ENCODE measurements around the gene SAP30L. TPM values are rescaled to one million over a fixed set of nuclear protein-coding genes. Genes with fewer than 3 reads are reported as not detected.

SAP30L gene
- total and polyA plus RNA-seq, 4 donors: 26.7 to 43.4 (median 34.7) TPM

- DNase-seq: no peak
- Histone ChIP-seq H3K36me3 (ENCODE audit: control insufficient read depth in 1 of 2, insufficient read depth in 2 of 2, low read length in 1 of 2) (no peaks in the 10 kb centered on the region), H3K27ac (ENCODE audit: low read depth in 1 of 2, low read length in 2 of 2) (no peak overlapping the region), H3K27me3 (ENCODE audit: control insufficient read depth in 1 of 2, insufficient read depth in 2 of 2, low read length in 1 of 2) (peaks cover 0 to 2% of the 10 kb centered on the region in 2 donors), H3K4me1 (ENCODE audit: control insufficient read depth in 1 of 2, insufficient read depth in 2 of 2, low read length in 2 of 2) (no peaks in the 10 kb centered on the region), H3K4me3 (ENCODE audit: low read length in 2 of 2) (no peak overlapping the region), H3K9me3 (ENCODE audit: control insufficient read depth, low read length) (no peaks in the 10 kb centered on the region)
- intact Hi-C loops (cut with DNase I): no loop called here
- WGBS, 2 donors: 4% methylated on average over 23 to 27 of the region's 27 CpGs
- ATAC-seq (ENCODE audit: low FRiP score): no peak
Measured at GRCh38 chr5:154478752-154479159, 33.0 kb downstream of the SAP30L start.

- intact Hi-C loops (cut with DNase I): no loop called here
- H3K4me1 ChIP-seq (ENCODE audit: control insufficient read depth in 1 of 2, insufficient read depth in 2 of 2, low read length in 2 of 2): no peaks in the 10 kb centered on the region
- H3K27ac ChIP-seq (ENCODE audit: low read depth in 1 of 2, low read length in 2 of 2): no peak overlapping the region
- DNase-seq (no peak), ATAC-seq (ENCODE audit: low FRiP score) (no peak)
- WGBS, 2 donors: 3 to 4% methylated on average over 44 of the region's 44 CpGs
- H3K9me3 ChIP-seq (ENCODE audit: control insufficient read depth, low read length): no peaks in the 10 kb centered on the region
- peaks cover 0 to 2% of the 10 kb centered on the region in 2 donors for H3K27me3 ChIP-seq (ENCODE audit: control insufficient read depth in 1 of 2, insufficient read depth in 2 of 2, low read length in 1 of 2)
- no peak overlapping the region for H3K4me3 ChIP-seq (ENCODE audit: low read length in 2 of 2)
- no peaks in the 10 kb centered on the region for H3K36me3 ChIP-seq (ENCODE audit: control insufficient read depth in 1 of 2, insufficient read depth in 2 of 2, low read length in 1 of 2)
Measured at GRCh38 chr5:154479160-154479943, 33.6 kb downstream of the SAP30L start.

GRCh38 chr5:154479944-154480750, 34.4 kb downstream of the SAP30L start:
- Histone ChIP-seq H3K27me3 (ENCODE audit: control insufficient read depth in 1 of 2, insufficient read depth in 2 of 2, low read length in 1 of 2) (peaks cover 0 to 2% of the 10 kb centered on the region in 2 donors), H3K27ac (ENCODE audit: low read depth in 1 of 2, low read length in 2 of 2) (no peak overlapping the region), H3K4me3 (ENCODE audit: low read length in 2 of 2) (no peak overlapping the region), H3K4me1 (ENCODE audit: control insufficient read depth in 1 of 2, insufficient read depth in 2 of 2, low read length in 2 of 2) (no peaks in the 10 kb centered on the region), H3K9me3 (ENCODE audit: control insufficient read depth, low read length) (no peaks in the 10 kb centered on the region), H3K36me3 (ENCODE audit: control insufficient read depth in 1 of 2, insufficient read depth in 2 of 2, low read length in 1 of 2) (no peaks in the 10 kb centered on the region)
- DNase-seq: no peak
- ATAC-seq (ENCODE audit: low FRiP score): no peak
- WGBS, 2 donors: 8 to 12% methylated on average over 31 of the region's 31 CpGs
- intact Hi-C loops (cut with DNase I): no loop called here

- Histone ChIP-seq H3K4me1 (ENCODE audit: control insufficient read depth in 1 of 2, insufficient read depth in 2 of 2, low read length in 2 of 2) (no peaks in the 10 kb centered on the region), H3K27me3 (ENCODE audit: control insufficient read depth in 1 of 2, insufficient read depth in 2 of 2, low read length in 1 of 2) (peaks cover 0 to 2% of the 10 kb centered on the region in 2 donors)
- ATAC-seq (ENCODE audit: low FRiP score): no peak
Measured at GRCh38 chr5:154480847-154481246, 35.0 kb downstream of the SAP30L start.

GRCh38 chr5:154481584-154482381, 36.0 kb downstream of the SAP30L start:
- intact Hi-C loops (cut with DNase I): no loop called here
- H3K36me3 ChIP-seq (ENCODE audit: control insufficient read depth in 1 of 2, insufficient read depth in 2 of 2, low read length in 1 of 2): no peaks in the 10 kb centered on the region
- H3K27ac ChIP-seq (ENCODE audit: low read depth in 1 of 2, low read length in 2 of 2): no peak overlapping the region
- no peak overlapping the region for H3K4me3 ChIP-seq (ENCODE audit: low read length in 2 of 2)
- DNase-seq: no peak
- H3K27me3 ChIP-seq (ENCODE audit: control insufficient read depth in 1 of 2, insufficient read depth in 2 of 2, low read length in 1 of 2): peaks cover 0 to 2% of the 10 kb centered on the region in 2 donors
- H3K9me3 ChIP-seq (ENCODE audit: control insufficient read depth, low read length): no peaks in the 10 kb centered on the region
- H3K4me1 ChIP-seq (ENCODE audit: control insufficient read depth in 1 of 2, insufficient read depth in 2 of 2, low read length in 2 of 2): no peaks in the 10 kb centered on the region
- ATAC-seq (ENCODE audit: low FRiP score): no peak
- 24 to 38% methylated on average over 11 of the region's 11 CpGs for WGBS, 2 donors

More at GRCh38 chr5:154480847-154481246, 35.0 kb downstream of the SAP30L start:
- no peaks in the 10 kb centered on the region for H3K9me3 ChIP-seq (ENCODE audit: control insufficient read depth, low read length)
- H3K27ac ChIP-seq (ENCODE audit: low read depth in 1 of 2, low read length in 2 of 2): no peak overlapping the region
- H3K36me3 ChIP-seq (ENCODE audit: control insufficient read depth in 1 of 2, insufficient read depth in 2 of 2, low read length in 1 of 2): no peaks in the 10 kb centered on the region
- DNase-seq: no peak
- intact Hi-C loops (cut with DNase I): no loop called here
- WGBS, 2 donors: 23 to 27% methylated on average over 3 of the region's 3 CpGs
- no peak overlapping the region for H3K4me3 ChIP-seq (ENCODE audit: low read length in 2 of 2)

- no peaks in the 10 kb centered on the region for H3K36me3 ChIP-seq (ENCODE audit: control insufficient read depth in 1 of 2, insufficient read depth in 2 of 2, low read length in 1 of 2)
- no peaks in the 10 kb centered on the region for H3K9me3 ChIP-seq (ENCODE audit: control insufficient read depth, low read length)
- no peak for ATAC-seq (ENCODE audit: low FRiP score)
- 9 to 11% methylated on average over 49 of the region's 49 CpGs for WGBS, 2 donors
- no peaks in the 10 kb centered on the region for H3K4me1 ChIP-seq (ENCODE audit: control insufficient read depth in 1 of 2, insufficient read depth in 2 of 2, low read length in 2 of 2)
- no peak overlapping the region for H3K27ac ChIP-seq (ENCODE audit: low read depth in 1 of 2, low read length in 2 of 2)
- intact Hi-C loops (cut with DNase I): no loop called here
- no peak overlapping the region for H3K4me3 ChIP-seq (ENCODE audit: low read length in 2 of 2)
- H3K27me3 ChIP-seq (ENCODE audit: control insufficient read depth in 1 of 2, insufficient read depth in 2 of 2, low read length in 1 of 2): peaks cover 0 to 2% of the 10 kb centered on the region in 2 donors
- DNase-seq: no peak
Measured at GRCh38 chr5:154482528-154483449, 37.0 kb downstream of the SAP30L start.

- ATAC-seq (ENCODE audit: low FRiP score): no peak
- no peak for DNase-seq
- 10 to 12% methylated on average over 34 of the region's 34 CpGs for WGBS, 2 donors
- H3K27me3 ChIP-seq (ENCODE audit: control insufficient read depth in 1 of 2, insufficient read depth in 2 of 2, low read length in 1 of 2): peaks cover 0 to 2% of the 10 kb centered on the region in 2 donors
- no peaks in the 10 kb centered on the region for H3K36me3 ChIP-seq (ENCODE audit: control insufficient read depth in 1 of 2, insufficient read depth in 2 of 2, low read length in 1 of 2)
- H3K4me1 ChIP-seq (ENCODE audit: control insufficient read depth in 1 of 2, insufficient read depth in 2 of 2, low read length in 2 of 2): no peaks in the 10 kb centered on the region
- no peak overlapping the region for H3K27ac ChIP-seq (ENCODE audit: low read depth in 1 of 2, low read length in 2 of 2)
- H3K4me3 ChIP-seq (ENCODE audit: low read length in 2 of 2): no peak overlapping the region
- H3K9me3 ChIP-seq (ENCODE audit: control insufficient read depth, low read length): no peaks in the 10 kb centered on the region
- intact Hi-C loops (cut with DNase I): no loop called here
Measured at GRCh38 chr5:154483654-154484392, 38.0 kb downstream of the SAP30L start.

All from aorta (tissue), 5 donors.